GM21717 (cell line): ENCODE results near the gene XCL2.
"Not testable (repeated sequence)": the region's sequence is repeated elsewhere in the genome, so short reads cannot be mapped to it uniquely, and the experiment has no call there.

ENCODE experiments used
- ATAC-seq: cut with Tn5 transposase; IDR thresholded peaks from one replicate; pipeline ENCODE4 v1.9.1; 2021; ENCODE audit warnings: mild to moderate bottlenecking, moderate library complexity; ENCODE audit not compliant: unreplicated experiment

XCL2 gene

DNA sequence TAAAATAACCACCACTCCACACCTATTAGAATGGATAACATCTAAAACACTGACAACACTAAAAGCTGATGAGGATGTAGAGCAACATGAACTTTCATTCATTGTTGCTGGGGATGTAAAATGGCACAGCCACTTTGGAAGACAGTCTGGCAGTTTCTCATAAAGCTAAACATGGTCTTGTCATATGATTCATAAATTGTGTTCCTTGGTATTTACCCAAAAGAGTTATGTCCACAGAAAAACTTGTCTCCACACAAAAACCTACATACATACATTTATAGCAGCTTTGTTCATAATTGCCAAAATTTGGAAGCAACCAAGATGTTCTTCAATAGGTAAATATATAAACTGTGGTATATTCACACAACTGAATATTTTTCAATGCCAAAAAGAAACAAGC is 16.6 kb upstream of the XCL2 start:
- no peak for ATAC-seq

DNA sequence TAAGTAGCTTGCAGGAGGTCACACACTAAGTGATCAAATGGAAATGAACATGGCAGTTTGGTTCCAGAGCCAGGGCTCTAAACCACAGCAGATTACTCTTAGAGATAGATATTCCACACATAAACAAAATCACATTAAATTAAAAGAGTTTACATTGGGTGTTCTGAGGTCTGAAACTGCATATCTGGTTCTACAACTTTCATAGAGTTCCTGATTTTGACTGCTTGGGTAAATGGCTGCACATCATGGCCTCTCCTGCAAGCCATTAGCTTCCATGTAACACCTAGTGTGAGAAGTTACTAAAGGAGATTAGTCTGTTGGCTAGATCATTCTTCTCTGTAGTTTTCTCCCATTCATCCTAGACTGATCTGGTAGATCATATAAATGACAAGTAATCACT is 12.8 kb upstream of the XCL2 start:
- ATAC-seq: no peak

DNA sequence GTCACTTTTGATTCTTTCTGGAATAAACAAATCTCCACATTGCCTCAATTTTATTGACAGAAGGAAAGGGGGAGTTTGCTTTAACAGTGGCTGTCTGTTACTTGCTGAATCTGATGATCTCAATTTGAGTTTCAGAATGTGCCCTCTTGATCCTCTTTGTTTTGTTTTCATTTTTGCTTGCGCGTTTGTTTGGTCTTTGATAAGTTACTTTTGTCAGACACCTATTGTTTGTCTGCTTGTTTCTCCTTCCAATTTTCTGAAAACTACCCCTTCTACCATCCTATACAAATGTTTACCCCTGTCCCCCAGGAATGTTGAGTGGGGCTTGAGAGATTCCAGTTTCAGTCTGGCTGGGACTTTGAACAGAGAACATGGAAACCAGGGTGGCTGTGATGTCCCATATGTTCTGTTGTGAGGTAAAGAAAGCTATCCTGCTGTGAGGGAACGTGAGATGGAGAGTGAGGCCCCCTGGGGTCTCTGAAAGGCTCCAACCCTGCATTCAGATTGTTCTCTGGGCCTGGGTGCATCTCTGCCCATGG is 11.8 kb upstream of the XCL2 start:
- no peak for ATAC-seq

DNA sequence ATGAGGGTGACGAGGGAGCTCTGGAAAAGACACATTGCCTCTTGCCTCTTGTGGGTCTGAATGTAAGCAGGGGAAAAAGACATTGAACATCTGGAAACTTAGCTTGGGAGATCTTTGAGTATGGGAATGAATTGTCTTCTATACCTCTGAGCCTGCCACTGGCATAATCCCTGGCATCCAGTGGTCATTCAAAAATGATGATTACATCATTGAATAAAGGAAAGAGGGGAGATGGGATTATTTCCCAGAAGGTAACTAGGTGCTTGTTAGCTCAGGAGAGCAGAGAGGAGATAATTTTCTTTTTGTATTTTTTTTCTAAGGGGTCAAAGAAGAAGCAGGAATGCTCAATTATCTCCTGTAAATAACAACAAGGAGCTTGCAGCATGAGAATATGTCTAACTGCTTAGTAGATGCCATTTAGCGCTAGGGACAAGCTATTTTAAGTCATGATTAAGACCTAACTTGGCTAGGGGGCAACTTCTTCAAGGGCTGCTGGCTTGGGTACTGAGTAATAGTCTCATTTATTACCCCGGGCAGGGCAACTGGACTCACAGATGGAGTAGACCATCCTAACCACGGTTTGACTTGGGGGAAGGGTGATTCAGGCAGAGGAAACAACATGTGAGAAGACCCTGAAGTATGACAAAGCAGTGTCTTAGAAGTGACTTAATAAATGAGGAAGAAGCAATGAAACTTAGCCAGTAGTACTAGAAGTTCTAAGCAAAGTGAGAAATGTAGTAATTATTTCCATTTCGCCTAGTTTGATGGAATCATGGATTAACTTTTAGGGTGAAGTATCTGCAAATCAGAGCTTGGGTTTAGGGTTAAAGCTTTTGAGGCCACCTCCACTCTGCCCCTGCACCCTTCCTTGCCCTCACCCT is 11.0 kb upstream of the XCL2 start:
- ATAC-seq: no peak

DNA sequence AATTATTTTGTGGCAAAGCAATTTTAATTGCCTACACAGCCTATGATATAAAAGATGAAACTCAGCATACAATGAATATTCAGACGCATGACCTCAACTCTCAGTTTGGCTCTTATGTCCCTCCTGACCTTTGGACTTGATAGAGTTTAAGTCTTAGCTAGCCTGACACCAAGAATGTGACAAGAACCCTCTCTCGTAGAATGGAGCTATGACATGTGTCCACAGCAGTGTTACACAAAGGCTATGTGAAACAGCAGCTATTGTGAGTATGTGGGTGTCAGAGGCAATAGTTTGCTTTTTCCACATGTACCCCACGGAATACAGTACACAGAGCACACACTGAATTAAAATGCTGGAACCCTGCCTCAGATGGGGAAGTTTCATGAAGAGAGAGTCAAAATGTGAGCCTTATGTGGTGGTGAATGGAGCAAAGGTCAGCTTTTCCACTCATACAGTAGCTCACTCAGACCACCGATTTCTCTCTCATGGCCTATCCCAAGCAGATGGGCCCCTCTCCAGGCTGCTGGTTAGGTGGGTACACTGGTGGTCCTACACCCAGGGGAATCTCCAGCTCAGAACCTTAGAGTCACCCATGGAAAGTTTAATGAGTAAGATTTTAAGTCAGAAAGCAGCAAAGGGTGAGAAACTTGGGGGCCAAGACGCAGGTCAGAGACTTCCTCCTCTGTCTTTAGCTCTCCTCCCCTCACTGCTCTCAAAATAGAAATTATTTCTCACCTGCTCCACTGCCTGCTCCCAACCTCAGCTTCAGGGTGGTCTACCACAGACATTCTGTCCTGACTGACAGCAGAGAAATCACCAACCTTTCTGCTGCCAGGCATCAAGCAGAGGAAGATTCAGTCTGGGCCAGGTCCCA is 10.1 kb upstream of the XCL2 start:
- ATAC-seq: no peak

DNA sequence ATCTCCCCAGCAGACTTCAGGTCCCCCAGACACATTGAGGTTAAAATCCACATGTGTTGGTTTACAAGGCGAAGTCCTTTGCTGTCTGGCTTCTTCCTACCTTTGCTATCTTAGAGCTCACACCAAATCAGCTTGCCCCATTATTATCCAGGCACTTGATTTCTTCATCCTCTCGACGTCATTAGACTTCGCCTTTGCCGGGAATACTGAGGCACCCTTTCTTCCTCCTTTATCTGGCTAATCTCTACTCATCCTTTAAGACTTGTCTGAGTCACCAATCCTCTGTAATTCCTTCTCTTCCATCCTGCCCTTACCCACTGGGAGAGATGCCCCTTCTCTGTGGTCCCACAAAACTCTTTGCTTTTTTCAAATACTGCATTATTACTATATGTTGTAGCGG is 9.2 kb upstream of the XCL2 start:
- no peak for ATAC-seq

DNA sequence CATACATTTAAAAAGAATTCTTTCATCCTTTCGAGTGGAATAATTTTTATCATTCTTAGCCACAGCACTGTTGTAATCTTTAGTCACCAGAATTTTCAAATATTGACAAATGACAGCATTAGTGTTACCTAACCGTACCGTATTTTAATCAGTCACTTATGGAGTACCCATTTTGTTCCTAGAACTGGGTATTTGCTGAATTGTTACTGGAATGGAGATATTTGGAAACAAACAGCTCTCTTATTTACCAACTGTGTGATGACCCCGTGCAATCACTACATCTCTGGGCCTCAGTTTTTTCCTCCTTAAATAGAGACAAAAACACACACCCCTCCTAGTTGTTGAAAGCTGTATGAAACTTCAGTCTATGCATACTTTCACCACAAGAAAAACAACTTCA is 7.9 kb upstream of the XCL2 start:
- ATAC-seq: no peak

DNA sequence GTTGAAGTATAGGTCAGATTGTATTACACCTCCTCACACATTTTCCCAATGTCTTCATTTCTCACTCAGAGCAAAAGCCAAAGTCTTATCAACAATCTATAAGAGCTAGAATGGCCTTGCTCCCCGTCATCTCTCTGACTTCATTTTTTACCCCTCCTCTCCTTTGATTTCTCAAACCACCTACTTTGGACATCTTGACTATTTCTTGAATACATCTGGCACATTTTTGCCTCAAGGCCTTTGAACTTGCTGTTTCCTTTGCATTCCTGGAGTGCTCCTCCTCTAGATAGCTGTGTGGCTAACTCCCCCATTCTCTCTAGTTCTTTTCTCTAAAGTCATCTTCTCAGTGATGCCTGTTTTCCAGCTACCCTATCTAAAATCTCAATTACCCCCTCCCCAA is 7.2 kb upstream of the XCL2 start:
- no peak for ATAC-seq

DNA sequence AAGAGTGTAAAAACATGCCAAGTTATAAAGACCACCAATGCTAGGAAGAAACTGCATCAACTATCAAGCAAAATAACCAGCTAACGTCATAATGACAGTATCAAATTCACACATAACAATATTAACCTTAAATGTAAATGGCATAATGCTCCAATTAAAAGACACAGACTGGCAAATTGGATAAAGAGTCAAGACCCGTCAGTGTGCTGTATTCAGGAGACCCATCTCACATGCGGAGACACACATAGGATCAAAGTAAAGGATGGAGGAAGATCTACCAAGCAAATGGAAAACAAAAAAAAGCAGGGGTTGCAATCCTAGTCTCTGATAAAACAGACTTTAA is 2.7 kb upstream of the XCL2 start:
- ATAC-seq: not testable (repeated sequence)

DNA sequence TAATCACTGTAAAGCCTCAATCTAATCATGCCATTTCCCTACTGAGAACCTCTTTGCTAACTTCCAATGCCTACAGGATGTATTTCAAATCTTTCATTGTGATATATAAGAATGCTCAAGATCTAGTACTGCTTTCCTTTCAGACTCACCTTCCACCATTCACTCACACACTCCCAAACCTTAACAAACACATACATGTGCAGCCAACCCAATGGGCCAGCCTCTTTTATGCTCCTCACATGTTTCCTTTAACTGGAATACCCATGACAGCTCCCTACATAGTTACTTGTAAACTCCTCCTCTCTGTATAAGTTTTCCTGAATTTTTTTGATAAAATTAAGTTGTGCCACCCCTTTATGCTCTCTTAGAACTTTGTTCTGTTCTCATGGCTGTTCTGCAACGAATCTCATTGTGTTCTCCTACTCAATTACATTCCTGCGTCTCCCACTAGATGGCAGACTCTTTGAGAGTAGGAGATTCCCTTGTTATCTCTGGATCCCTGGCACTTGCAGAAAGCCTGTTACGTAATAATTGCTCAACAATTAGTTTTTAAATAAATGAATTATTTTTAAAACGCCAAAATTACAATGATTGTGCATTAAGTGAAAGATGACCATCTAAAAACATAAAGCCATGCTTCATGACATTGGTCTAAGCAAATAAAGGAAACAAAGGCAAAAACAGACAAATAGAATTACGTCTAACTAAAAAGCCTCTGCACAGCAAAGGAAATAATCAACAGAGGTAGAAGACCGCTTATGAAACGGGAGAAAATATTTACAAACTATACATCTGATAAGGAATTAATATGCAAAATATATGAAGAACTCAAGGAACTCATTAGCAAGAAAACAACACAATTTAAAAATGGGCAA is 2.1 kb upstream of the XCL2 start:
- ATAC-seq: not testable (repeated sequence)

DNA sequence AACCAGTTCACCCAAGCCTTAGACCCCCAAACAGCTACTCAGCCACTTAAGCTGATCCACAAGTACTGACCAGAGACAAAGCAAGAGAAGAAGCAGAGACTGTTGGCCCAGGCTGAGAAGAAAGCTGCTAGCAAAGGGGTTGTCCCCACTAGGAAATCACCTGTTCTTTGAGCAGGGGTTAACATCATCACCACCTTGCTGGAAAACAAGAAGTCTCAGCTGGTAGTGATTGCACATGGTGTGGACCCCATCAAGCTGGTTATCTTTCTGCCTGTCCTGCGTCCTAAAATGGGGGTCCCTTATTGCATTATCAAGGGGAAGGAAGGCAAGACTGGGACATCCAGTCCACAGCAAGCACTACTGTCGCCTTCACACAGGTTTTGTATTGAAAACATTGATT is 819 bp downstream of the XCL2 start:
- ATAC-seq: not testable (repeated sequence)

DNA sequence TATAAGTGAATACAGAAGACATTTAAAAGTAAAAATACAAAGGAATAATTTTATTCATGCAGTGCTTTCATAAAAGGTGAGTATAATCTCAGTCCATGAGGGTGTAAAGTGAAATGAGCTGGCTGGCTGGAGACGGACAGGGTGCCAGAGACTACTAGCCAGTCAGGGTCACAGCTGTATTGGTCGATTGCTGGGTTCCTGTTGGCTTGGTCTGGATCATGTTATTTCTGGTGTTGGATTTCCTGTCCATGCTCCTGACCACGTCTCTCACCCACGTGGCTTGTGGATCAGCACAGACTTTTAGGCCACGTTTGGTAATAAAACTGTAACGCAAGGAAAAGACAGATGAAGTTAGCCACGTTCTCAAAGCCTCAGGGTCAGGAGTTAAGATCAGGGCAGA is 3.0 kb downstream of the XCL2 start:
- not testable (repeated sequence) for ATAC-seq

DNA sequence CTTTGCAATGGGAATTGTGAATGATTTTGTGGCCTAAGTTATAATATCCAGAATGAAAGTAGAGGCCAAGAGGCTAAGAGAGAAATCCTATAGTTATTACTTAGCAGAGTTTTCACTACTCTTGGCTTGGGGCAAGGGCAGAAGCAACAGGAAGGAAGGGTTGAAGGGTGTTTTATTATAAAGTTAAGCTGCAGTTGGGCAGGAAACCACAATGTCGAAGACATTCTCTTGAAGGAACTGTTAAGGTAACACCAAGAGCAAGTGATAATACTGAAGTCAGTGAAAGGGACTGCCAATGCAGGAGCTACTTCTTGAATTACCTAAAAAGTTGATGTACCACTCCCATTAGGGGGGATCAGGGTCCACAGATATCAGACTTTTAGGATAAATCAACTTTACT is 8.3 kb downstream of the XCL2 start:
- no peak for ATAC-seq

DNA sequence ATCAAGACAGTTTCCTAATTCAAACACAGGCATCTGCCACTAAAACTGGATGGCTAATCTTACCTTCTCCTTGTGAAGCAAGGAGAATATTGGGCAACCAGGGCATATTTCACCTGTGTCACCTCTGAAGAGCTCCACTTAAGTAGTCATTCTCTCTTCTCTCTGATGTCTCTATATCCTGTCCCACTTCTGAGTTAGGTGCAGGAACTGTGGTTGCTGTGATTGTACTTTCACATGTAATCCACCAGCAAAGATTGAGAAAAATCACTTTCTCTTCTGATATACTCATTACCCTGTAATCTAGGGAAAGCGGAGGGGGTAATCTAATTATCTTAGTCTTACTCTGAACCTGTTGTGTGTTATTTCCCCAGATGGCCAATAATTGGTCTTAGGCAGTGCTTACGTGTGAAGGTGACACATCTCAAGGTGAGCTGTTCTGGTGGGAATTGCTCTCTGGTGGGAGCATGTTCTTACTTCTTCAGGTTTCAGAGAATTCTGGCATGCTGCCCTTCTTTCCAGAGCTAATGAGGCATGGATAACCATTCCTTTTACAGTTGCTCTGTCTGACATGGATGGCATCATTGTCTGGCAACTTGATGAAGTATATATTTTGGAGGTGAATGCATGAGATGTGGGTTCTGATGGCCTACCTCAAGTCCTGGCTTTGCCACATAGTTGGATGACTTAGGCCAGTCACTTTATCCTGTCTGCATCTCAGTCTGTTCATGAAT is 12.0 kb downstream of the XCL2 start:
- ATAC-seq: no peak

DNA sequence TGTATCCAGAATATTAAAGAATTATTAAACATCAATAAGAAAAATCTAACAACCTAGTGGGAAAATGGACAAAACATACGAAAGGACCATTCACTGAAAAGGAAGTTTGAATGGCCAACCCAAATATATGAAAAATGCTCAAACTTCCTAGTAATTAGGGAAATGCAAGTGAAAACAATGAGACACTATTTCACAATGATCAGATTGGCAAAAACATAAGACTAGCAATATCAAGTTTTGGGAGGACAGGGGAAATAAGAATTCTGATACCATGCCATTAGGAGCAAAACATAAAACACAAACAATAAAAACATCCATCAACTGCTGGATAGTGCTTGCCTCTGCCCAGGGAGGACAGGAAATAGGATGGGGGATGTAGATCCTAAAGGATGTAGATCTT is 14.3 kb downstream of the XCL2 start:
- no peak for ATAC-seq

DNA sequence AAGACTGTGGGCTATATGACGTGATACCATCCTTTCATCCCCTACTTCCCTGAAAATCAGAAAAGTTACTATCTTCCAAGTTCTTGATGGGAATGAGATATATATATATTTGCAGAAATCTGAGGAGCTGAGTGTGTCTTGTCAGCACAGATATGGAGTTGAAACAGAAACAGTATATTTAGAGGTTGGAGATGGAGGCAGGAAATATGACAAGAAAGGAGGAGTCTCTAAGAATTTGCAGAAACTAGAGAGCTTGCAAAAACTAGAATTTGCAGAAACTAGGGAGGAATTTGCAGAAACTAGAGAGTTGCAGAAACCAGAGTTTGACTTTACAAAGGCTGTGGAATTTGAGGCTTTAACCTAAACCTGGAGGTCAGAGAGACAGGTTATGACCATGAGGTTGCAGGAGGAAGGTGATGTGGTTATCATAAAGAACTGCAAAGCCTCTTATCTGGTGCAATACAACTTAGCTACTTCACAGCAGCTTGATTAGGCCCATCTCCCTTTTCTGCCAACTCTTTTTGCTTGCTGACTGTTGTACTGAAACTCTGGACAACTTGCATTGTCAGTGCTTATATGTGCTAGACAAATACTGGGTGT is 22.3 kb downstream of the XCL2 start:
- no peak for ATAC-seq

DNA sequence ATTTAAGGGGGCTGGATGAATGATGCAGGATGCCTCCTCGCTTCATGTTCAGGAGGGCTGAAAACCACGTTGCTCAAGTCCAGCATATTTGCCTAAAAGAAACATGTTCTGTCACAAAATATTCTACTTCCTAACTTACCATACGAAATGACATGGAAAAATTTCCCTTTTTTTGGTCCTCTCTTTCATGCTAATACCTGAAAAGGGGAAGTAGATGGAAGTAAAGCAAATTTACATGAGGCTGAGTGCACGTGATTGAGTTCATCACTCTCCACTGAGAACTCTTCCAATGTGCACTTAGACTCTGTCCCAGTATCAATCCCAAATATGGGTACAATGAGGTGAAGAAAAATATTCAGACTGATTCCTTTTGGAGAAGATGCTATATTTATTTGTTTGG is 23.0 kb downstream of the XCL2 start:
- no peak for ATAC-seq

DNA sequence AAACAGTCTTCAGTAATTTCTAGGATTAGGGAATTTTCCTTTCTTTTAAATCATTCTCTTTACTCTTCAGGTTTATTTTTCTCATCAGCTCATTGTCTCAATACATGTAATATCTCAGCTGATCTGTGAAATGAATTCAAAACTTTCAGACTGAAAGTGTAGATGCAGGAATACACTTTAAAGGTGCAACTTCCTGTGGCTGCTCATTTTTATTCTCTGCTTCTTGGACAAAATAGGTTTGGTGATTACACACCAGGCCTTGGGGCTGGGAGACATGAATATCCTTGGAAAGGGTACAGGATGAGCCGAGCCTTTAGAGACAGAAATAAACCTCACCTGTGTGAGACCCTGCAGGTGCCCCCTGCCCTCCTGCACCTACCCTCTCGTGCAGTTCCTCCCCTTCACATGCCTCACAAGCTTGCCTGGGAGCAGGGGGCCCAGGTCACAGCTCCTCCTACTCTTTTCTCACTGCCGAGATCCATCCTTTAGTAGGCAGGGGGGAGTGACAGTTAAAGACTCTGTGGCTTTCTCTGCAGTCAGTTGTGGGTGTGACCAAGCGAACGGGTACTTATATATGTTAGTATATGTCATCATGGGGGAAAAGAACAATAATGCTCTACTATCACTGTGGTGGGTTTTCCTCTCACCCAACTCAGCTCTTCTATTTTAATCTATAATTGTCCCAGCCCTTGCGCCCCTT is 23.6 kb downstream of the XCL2 start:
- no peak for ATAC-seq

DNA sequence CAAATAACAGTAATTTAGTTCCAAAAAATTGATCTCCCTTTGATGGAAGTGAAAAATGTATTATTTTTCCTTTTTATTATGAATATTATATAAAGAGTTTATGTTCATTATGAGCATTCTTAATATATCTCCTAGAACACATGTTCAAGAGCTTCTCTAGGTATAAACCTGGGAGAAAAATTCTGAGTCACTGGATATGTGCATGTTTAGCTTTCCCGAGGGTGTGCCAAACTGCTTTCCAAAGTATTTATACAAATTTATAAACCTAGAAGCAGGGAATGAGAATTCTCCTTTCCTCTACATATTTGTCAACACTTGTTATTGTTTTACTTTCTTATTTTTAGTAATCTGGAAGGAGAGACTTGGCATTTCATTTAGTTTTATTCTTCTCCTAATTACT is 25.0 kb downstream of the XCL2 start:
- ATAC-seq: no peak
